HG02884 (cell line): ENCODE data around the gene PDCD1LG2.
"Not testable (repeated sequence)": the region's sequence is repeated elsewhere in the genome, so short reads cannot be mapped to it uniquely, and the experiment has no call there.

Experiments
- ATAC-seq: cut with Tn5 transposase; IDR thresholded peaks from one replicate; pipeline ENCODE4 v1.9.1; 2021; ENCODE audit warnings: mild to moderate bottlenecking, moderate library complexity; ENCODE audit not compliant: unreplicated experiment

PDCD1LG2 gene

DNA sequence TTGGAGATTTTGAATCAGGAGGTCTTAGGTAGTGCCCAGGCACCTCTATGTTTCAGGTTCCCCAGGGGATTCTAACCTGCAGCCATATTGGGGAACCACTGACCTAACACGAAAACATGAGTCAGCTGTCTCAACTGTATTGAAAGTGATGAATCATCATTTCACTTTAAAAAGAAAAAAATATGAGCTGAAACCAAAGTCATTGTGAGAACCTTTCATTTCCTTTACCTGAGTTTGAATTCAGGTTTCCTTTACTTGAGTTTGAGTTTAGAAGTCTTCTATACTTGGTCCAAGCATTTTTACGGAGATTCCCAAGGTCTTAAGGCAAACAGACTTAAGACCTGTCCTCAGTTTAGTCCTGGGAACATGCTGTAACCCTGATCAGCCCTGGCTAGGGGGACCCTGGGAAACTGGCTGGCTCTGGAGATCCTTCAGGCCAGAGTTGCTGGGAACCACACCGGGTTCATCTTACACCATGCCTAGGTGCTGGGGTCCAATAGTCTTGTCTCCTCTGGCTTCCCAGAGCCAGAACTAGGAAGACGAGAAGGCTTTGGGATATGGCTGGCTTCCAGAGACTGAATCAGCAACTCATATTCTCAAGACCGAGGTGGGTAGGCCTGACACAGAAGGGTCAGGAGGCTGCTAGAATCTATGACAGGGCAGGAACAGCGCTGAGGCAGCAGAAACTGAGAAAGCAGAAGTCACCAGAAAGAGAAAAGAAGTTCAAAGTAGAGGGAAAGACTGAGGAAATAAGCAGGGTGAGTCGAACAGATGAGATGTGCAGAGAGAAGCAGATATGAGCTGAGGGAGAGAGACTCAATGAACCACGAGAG is 16.4 kb upstream of the PDCD1LG2 start:
- ATAC-seq: peak; percentile 81

DNA sequence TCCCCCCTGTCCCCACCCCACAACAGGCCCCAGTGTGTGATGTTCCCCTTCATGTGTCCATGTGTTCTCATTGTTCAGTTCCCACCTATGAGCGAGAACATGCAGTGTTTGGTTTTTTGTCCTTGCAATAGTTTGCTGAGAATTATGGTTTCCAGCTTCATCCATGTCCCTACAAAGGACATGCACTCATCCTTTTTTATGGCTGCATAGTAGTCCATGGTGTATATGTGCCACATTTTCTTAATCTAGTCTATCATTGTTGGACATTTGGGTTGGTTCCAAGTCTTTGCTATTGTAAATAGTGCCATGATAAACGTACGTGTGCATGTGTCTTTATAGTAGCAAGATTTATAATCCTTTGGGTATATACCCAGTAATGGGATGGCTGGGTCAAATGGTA is 15.6 kb upstream of the PDCD1LG2 start:
- not testable (repeated sequence) for ATAC-seq

DNA sequence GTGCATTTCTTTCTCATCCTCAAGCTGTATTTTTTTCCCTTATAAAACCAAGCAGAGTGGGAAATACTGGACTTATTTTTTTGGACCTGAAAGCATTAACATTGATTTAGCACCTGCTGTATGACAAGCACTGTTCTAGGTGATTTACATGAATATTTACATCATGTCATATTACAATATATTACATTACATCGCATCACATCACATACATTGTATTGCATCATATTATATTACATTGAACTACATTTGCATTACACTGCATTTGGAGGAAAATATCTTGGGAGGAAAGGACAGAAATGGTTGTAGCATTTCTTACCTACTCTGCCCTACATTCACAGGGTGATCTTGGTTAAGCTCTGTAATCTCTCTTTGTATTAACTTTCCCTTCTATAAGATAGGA is 11.2 kb upstream of the PDCD1LG2 start:
- no peak for ATAC-seq

DNA sequence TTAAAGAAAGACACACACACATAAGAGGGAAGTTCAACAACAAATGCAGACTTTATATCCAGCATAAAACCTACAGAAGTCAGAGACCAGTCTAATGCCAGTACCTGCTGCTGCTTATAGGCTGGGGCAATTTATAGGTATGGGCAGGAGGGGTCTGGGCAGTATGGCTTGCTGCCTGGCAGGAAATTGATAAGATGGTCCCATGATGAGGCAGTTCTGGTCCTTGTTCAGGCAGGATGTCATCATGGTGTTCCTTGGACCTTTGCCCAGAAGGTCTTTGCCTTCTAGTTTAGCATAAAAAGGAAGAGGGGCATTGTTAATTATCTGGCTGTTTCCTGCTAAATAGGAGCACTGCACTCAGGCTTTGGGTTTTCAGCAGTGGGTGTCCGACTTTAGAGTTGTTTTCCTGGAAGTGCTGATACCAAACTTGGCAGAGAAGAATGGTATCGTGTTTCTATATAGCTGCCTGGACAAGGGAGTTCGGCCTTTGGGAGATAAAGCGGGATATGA is 10.4 kb upstream of the PDCD1LG2 start:
- ATAC-seq: no peak

DNA sequence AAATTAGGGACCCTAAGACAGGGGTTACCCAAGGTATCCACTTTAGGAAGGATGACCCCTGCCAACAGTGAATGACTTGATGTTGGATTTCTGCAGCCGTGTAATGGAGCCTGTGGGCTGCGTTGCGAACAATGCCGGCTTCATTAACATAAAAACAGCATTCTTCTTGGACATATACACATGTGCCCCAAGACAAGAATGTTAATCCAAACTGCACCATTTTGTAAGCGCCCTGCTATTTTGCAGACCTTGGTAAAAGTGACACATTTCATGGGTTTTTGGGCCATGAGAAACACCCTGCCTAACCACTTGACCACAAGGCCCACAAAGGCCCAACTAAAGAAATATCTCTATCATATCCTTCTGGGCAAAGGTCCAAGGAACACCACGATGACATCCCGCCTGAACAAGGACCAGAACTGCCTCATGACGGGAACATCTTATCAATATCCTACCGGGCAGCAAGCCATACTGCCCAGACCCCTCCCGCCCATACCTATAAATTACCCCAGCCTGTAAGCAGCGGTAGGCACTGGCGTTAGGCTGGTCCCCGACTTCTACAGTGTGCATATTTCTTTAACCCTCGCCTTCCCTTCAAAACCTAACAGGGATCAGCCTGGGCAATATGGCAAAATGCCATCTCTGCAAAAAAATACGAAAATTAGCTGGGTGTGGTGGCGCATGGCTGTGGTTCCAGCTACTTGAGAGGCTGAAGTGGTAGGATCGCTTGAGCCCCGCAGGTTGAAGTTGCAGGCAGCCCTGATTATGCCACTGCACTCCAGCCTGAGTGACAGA is 9.7 kb upstream of the PDCD1LG2 start:
- ATAC-seq: no peak

DNA sequence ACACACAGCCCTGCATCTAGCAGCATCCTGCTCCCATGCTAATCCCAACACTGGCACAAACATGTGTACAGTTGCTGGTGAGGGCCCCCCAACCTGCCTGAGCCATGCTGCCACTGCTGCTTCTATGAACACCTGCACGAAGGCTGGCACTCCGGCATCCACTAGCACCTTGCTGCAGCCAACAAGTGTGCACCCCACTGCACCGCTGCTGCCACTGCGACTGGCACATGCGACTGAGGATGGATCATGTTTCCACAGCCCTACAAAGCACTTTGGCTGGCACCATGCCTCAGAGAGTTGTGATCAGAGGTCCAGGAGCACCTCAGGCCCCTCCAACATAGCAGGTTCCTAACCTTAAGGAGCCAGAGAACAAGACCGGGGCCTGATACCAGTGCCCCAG is 7.8 kb upstream of the PDCD1LG2 start:
- ATAC-seq: no peak

DNA sequence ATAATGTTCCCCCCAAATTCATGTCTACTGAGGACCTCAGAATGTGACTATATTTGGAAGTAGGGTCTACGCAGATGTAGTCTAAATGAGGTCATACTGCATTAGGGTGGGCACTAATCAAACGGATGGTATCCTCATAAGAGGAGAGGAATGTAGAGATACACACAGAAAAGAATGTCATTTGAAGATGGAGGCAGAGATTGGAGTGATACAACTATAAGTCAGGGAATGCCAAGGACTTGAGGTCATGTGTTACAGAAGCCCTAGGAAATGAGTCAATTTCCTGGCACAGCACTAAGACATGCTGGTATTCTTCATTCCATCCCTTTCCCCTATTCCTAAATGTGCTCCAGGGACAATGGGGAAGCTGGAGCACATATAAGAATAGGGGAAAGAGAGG is 758 bp upstream of the PDCD1LG2 start:
- ATAC-seq: no peak

DNA sequence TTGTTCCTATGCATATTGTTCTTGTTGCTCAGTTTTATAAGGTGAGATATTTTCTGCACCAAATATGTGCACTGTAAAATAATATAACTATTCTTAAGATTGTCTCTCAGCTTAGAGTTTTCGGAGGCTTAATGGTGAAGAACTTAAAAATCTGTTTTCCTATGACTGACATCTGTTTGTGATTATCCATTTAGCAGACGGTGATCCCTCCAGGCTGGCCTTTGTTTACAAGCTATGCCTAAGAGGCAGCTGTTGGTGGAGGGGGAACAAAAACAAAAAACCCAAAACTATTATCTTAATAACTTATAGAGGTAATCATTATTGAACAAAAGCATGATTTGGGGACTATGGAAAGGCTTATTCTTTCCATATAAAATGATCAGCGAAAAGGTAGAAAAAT is 658 bp downstream of the PDCD1LG2 start:
- no peak for ATAC-seq

DNA sequence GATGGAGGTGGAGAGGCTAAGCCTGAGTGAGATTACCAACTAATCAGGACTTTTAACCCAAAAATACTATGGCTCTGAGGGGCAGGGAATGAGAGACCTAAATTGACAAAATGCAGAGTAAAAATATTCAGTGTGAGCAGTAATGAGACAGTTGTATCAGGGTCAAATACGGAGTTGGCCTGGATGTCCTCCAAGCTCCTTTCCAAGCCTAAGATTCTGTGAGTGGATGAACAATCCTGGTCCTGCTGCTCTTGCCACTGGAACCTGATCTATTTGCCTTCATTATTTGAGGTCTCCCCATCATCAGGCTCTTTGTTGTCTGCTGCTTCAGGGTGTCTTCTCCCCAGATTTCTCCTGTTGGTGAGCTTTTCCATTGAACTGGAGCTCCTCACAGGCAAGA is 1.1 kb downstream of the PDCD1LG2 start:
- no peak for ATAC-seq

DNA sequence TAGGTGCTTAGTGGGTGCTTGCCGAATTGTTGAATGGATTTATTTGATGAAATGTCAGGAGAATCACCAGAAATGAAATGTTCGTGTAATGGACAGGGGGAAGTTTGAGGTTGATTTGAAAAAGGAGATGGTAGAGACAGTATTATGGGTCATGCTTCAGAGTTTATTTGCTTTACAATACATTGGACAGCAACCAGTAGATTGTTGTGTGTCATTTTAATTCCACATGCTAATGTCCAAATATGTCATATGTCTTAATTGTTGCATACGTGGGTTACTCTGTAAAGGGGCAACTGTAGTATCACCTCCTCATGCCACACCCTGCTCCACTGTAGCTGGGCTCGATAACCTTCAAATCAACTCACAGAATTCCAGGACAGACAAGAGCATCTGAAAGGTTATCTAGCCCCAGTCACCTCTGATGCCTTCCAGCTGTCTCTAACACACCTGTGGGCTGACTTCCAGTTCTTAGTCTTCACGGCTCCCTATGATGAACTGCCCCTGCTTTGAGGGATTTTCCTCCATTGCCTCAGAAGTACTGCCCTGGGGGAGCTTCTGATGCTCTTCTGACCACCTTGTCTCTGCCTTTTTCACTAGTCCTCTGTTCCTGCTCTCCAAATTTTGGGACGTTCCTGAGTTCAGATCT is 1.7 kb downstream of the PDCD1LG2 start:
- ATAC-seq: no peak

DNA sequence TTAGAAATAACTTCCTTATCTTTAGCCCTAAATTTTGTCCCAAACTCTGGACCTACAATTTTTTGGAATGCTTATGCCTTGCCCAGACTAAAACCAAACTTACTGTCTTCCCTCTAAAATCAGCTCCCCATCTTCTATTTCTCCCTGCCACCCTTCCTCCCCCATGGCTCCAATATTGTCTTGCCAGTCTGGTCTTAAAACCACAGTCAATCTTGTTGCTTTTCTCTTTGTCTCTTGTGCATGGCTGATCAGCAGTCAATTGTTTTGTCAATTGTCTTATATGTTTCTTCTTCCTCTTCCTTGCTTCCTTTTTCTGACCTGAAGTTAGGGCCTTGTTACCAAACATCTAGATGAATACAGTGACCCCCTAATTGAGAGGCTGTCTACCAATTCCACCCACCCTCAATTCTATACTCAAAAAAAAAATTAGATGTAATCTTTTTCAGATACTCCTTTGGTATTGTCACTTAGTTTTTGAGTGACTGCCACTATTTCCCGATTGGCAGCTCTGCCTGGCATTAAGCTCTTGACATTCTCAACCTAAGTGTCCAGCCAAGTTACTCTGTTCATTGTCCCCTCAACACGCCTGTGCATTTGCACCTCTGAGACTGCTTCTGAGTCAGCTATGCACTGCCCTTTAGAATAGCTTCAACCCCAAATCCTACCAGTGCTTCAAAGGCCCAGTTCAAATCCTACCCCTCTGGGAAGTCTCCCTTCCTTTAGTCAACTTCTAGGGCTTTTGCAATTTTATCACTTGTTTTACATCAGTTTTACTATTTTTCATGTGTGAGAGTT is 2.5 kb downstream of the PDCD1LG2 start:
- no peak for ATAC-seq

DNA sequence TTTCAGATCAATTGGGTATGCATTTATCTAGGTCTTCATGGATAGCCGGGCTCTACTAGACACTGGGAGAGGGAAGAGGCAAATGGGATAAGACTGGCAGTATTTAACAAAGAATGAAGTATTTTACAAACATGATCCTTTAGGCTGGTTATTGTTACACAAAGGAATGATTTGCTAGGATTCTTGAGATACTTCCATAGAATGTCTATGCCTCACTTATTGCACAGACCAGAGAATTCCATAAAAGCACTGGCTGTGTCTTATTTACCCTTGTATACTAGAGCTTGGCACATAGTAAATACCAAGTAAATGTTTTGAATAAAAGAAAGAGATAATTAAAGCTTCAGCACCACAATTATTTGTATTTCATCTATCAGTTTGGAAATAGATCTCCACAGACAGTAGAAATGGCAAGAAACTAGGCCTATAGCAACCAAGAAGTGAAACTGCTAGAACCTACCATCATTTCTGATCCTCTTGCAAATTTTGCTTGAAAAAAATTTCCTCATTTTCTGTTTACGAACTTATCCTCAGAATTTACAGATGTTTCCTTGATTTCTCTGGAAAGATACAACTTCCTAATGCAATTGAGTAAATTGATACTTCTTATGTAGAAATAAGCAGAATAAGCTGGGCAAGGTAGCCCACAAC is 3.8 kb downstream of the PDCD1LG2 start:
- ATAC-seq: no peak

DNA sequence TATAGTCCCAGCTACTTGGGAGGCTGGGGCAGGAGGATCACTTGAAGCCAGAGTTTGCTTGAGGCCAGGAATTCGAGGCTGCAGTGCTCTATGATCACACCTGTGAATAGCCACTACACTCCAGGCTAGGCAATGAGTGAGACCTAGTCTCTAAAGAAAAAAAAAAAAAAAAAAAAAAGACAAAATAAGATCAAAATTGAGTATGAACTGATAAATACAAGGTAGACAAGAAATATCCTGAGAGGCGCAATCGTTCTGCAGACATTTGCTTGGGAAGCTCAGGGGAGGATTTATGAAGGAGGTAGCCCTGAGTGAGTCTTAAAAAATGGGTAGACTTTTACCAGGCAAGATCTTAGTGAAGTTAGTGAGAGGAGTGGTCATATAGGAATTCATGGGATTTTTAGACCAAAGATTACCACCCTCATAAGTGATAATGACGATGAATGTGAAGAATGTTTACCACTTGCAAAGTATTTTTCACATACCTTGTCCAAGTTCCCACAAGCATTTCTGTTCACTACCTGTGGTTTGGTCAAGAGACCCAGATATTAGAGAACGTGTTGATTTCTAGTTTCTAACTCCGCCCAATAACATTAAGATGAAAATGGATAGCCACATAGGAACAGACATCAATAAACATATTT is 4.4 kb downstream of the PDCD1LG2 start:
- no peak for ATAC-seq

DNA sequence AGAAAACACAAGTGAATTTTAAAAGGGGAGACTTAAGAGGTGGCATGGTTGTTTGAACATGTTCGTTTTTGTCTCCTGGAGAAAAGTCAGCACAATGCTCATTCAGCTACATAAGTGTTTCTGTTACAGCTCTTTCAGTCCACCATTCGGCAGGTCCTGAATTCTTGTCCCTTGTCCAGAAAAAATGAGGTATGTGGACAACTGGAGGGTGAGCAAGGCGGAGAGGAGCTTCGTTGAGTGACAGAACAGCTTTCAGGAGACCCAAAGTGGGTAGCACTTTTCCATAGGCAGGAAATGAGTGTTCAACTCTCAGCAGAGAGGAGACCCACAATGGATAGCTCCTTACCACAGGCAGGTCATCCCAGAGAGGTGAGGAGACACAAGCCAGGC is 4.9 kb downstream of the PDCD1LG2 start:
- no peak for ATAC-seq

DNA sequence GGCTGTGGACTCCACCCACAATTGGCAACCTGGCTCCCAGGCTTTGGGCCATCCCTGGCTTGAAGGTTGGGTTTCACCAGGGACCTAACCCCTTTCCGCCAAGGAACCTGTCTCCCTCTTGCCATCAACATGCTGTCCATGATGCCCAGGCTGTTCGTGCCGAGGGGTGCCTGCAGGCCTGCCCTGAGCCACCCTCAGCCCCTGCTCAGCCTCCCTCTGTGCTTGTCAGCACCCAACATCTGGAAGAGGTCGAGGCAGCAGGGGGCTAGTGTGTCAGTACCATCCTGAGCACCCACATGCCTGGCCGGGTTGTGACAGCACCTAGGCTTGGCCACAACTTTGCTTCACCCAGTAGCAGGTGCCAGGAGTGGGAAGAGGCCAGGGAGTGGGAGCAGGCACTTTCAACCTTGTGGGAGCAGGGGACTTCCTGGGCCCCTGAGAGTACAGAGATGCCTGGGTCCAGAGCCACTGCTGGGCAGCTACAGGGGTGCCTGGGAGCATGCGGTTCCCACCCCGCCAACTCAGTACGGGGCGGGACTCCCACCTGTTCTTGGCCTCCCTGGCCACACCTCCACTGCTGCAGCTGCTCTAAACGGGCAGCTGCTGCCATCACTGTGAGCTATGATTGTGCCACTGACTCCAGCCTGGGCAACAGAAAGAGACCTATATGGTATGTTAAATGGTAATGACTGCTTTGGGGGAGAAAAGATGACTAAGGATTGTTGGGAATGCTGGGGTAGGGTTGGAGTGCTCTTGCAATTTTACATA is 6.3 kb downstream of the PDCD1LG2 start:
- ATAC-seq: no peak

DNA sequence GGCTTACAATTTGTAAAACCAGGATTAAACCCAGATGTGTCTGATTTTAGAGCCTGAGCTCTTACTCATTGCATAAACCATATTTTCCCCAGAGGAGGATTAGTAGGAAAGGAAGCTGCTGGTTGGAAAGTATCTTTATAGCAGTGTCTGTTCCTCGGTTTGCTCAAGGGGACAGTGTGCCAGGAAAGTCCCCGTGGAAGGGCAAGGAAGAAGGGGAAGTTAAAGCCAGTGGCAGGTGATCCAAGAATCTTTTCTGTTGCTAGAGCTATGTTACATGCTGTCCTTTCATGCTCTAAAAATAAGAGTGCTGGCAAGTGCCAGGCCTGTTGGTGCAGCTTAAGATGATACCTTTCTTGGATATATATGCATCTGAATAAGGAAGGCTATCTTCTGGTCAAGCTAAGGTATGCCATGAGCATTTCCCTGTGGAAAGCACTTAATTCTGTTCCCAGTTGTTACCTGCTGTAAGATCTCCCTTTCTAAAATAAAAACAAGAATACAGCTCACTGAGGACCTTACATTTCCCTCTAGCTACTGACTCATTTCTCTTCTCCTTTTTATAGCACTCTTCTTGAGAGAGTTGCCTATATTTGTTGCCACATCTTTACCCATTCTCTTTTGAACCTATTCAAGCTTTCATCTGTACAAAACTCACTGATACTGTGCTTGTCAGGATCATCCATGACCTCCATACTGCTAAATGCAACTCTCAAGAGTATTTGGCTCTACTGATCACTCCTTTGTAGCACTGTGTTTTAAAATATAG is 8.0 kb downstream of the PDCD1LG2 start:
- ATAC-seq: peak; percentile 76

DNA sequence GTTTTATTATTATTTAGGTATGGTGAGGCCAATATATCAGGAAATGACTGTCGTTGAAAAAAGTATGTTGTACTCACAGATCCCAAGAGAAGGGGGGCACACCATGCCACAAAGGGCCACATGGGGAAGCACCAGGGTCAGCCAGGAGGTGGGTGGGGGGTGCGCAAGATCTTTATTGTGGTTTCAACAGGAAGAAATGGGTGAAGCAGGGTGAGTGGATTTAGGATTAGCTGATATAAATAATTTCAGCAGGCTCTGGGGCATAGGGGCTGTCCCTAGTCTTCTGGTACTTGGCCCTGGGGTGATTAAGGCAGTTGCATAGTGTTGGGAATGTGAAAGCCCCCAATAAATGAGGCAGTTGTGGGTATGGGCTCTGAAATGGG is 8.6 kb downstream of the PDCD1LG2 start:
- peak; percentile 23 for ATAC-seq

DNA sequence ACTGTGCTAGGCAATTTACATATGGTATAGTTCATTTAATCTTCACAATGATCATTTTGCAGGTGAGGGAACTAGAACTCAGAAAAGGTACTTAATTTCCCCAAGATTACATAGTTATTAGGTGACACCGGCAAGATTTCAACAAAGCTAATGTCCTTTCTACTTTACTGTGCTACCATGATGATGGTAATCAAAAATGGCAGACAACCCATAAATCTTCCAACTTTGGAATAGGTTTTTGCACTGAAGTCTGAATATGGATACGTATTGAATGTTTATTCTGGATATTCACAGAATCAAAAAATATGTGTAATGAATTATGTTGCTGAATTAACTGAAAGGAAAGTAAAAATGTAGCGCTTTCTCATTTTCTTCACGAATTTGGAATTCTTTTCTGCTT is 13.8 kb downstream of the PDCD1LG2 start:
- no peak for ATAC-seq
